Type B pancreatic cell (in vitro differentiated cells): ENCODE results near the gene PHF13. TPM values are rescaled to one million over a fixed set of nuclear protein-coding genes. Genes with fewer than 3 reads are reported as not detected.

Experiments
- DNase-seq: peaks from one replicate; pipeline ENCODE4 v3.0.0; 2021; ENCODE audit warnings: mixed read lengths; ENCODE audit not compliant: unreplicated experiment; ENCODE audit errors: extremely low spot score
- H3K27ac Mint-ChIP-seq: 2 replicates; pipeline ENCODE4 v1.8.0; 2021; ENCODE audit warnings: mild to moderate bottlenecking, mixed read lengths
- H3K27me3 Mint-ChIP-seq: 2 replicates; pipeline ENCODE4 v1.8.0; 2021; ENCODE audit warnings: mixed read lengths
- H3K36me3 Mint-ChIP-seq: 2 replicates; pipeline ENCODE4 v1.8.0; 2021; ENCODE audit warnings: mixed read lengths
- H3K4me1 Mint-ChIP-seq: one replicate; pipeline ENCODE4 v1.8.0; 2021; ENCODE audit warnings: mixed read lengths; ENCODE audit not compliant: unreplicated experiment
- H3K4me3 Mint-ChIP-seq: 2 replicates; pipeline ENCODE4 v1.8.0; 2021; ENCODE audit warnings: mild to moderate bottlenecking, mixed read lengths
- H3K9me3 Mint-ChIP-seq: 2 replicates; pipeline ENCODE4 v1.8.0; 2021; ENCODE audit warnings: mixed read lengths
- CTCF ChIP-seq: fragments of 200-600 bp; sonication (generic); conservative IDR thresholded peaks from 2 replicates; pipeline ENCODE4 v1.5.0; 2021; ENCODE audit warnings: antibody characterized with exemption, mild to moderate bottlenecking
- total RNA-seq: library from RNA; stranded (reverse); gene quantifications from 2 replicates; pipeline ENCODE4 v1.2.1, GENCODE V29; 2021; ENCODE audit warnings: low replicate concordance

Gene PHF13
- total RNA-seq, 1 donor from 2014 or later, result 21.2 TPM

GRCh38 chr1:6592865-6593593 lies 20.5 kb upstream of the PHF13 start:
- no peaks in the 10 kb centered on the region for H3K36me3 Mint-ChIP-seq
- TF ChIP-seq CTCF, result no peak
- H3K9me3 Mint-ChIP-seq, result no peaks in the 10 kb centered on the region
- no peak overlapping the region for H3K4me3 Mint-ChIP-seq
- no peaks in the 10 kb centered on the region for H3K27me3 Mint-ChIP-seq
- peaks cover 5% of the 10 kb centered on the region for H3K4me1 Mint-ChIP-seq
- H3K27ac Mint-ChIP-seq, result no peak overlapping the region
- DNase-seq, result no peak

- no peaks in the 10 kb centered on the region for H3K27me3 Mint-ChIP-seq
Observed at GRCh38 chr1:6593810-6594209, 19.7 kb upstream of the PHF13 start.

GRCh38 chr1:6594977-6595740 lies 18.4 kb upstream of the PHF13 start:
- no peak for DNase-seq
- no peak for TF ChIP-seq CTCF
- Mint-ChIP-seq H3K27ac (peak overlapping the region; percentile 70), H3K27me3 (no peaks in the 10 kb centered on the region), H3K9me3 (no peaks in the 10 kb centered on the region), H3K4me1 (peaks cover 5% of the 10 kb centered on the region), H3K4me3 (no peak overlapping the region), H3K36me3 (no peaks in the 10 kb centered on the region)

More at GRCh38 chr1:6593810-6594209, 19.7 kb upstream of the PHF13 start:
- Mint-ChIP-seq H3K4me1 (peaks cover 5% of the 10 kb centered on the region), H3K4me3 (no peak overlapping the region), H3K27ac (no peak overlapping the region), H3K36me3 (no peaks in the 10 kb centered on the region), H3K9me3 (no peaks in the 10 kb centered on the region)
- no peak for TF ChIP-seq CTCF
- no peak for DNase-seq

GRCh38 chr1:6596351-6596750 lies 17.2 kb upstream of the PHF13 start:
- peaks cover 14% of the 10 kb centered on the region for H3K4me1 Mint-ChIP-seq

More at GRCh38 chr1:6596351-6596750, 17.2 kb upstream of the PHF13 start:
- Mint-ChIP-seq H3K27ac (no peak overlapping the region), H3K27me3 (peaks cover 8% of the 10 kb centered on the region), H3K4me3 (no peak overlapping the region), H3K9me3 (no peaks in the 10 kb centered on the region), H3K36me3 (no peaks in the 10 kb centered on the region)
- DNase-seq, result no peak
- TF ChIP-seq CTCF, result no peak
